ENCODE measurements around the gene LIPC. TPM values are rescaled to one million over a fixed set of nuclear protein-coding genes. Genes with fewer than 3 reads are reported as not detected.

LIPC gene
- polyA plus RNA-seq, 1 of the 3 experiments (the other 2 are of a cell fraction): not detected

GRCh38 chr15:58497046-58497785 lies 65.4 kb downstream of the LIPC start (continued):
- no peak for TF ChIP-seq TAF1 (IDR thresholded peaks at IDR 0.05; ENCODE audit: borderline replicate concordance, low read depth, low read length)
- no peak for TF ChIP-seq MEF2A (IDR thresholded peaks at IDR 0.05; ENCODE audit: borderline replicate concordance, low read depth)
- no peak for TF ChIP-seq USF1 (IDR thresholded peaks at IDR 0.05; ENCODE audit: borderline replicate concordance, low read depth)
- TF ChIP-seq GATA2 (CRISPR knock-in tag; IDR thresholded peaks at IDR 0.05): no peak
- TF ChIP-seq FOXJ3 (CRISPR knock-in tag; IDR thresholded peaks at IDR 0.05): no peak

- H3K27ac ChIP-seq (ENCODE audit: low read depth in 2 of 2, low read length in 1 of 2): no peak overlapping the region
- DNase-seq: no peak
- no peaks in the 10 kb centered on the region for H3K9me2 ChIP-seq
- no peak overlapping the region for H3K9ac ChIP-seq
- no peak overlapping the region for H2AFZ ChIP-seq (ENCODE audit: low read depth)
- no peaks in the 10 kb centered on the region; the same call in 1 of the 2 replicates for H3K27me3 ChIP-seq (ENCODE audit: insufficient read depth)
- WGBS (ENCODE audit: low lambda C conversion rate): 76% methylated on average over 8 of the region's 8 CpGs
- CTCF ChIA-PET: interaction anchor here (0.6 kb wide), 1 partner anchor 432 kb away, joined by 3 read pairs; no protein-coding TSS in a partner anchor
- H3F3A ChIP-seq (replicated peaks; ENCODE audit: insufficient read depth): no peaks in the 10 kb centered on the region
- H4K20me1 ChIP-seq (ENCODE audit: insufficient read depth): no peaks in the 10 kb centered on the region
- H3K4me1 ChIP-seq (ENCODE audit: control insufficient read depth in 1 of 2, insufficient read depth in 2 of 2, low read depth in 1 of 2, low read length in 1 of 2): no peaks in the 10 kb centered on the region
- H3K79me2 ChIP-seq (ENCODE audit: insufficient read depth): no peaks in the 10 kb centered on the region
- TF ChIP-seq RAD21 (IDR thresholded peaks at IDR 0.05; ENCODE audit: low read length) (no peak), RCOR1 (IDR thresholded peaks at IDR 0.05; ENCODE audit: low read length) (no peak), USF1 (IDR thresholded peaks at IDR 0.05; ENCODE audit: borderline replicate concordance, low read depth) (no peak), GABPA (IDR thresholded peaks at IDR 0.05; ENCODE audit: low read depth) (no peak), TCF12 (IDR thresholded peaks at IDR 0.05) (no peak), ZBTB33 (IDR thresholded peaks at IDR 0.05; ENCODE audit: borderline replicate concordance, low read depth) (no peak), TEAD4 (IDR thresholded peaks at IDR 0.05; ENCODE audit: borderline replicate concordance, insufficient read depth) (no peak), SIN3A (IDR thresholded peaks at IDR 0.05; ENCODE audit: borderline replicate concordance, low read depth, low read length) (no peak), RXRA (IDR thresholded peaks at IDR 0.05; ENCODE audit: borderline replicate concordance, low read depth) (no peak), RFX5 (IDR thresholded peaks at IDR 0.05; ENCODE audit: low read length) (no peak)
- H3K4me2 ChIP-seq: no peak overlapping the region
- no peaks in the 10 kb centered on the region for H3K9me3 ChIP-seq
- no peak overlapping the region for H3K4me3 ChIP-seq (ENCODE audit: low read depth in 2 of 2, low read length in 1 of 2)
- no peaks in the 10 kb centered on the region for H3K36me3 ChIP-seq (replicated peaks in 1 of 2; ENCODE audit: control insufficient read depth in 1 of 2, insufficient read depth in 2 of 2, low read length in 1 of 2)
- POLR2A ChIA-PET: no interaction called here
Observed at GRCh38 chr15:58498821-58499580, 67.2 kb downstream of the LIPC start.
